Loucy (cell line): ENCODE measurements around the gene NPIPB2.
"Not testable (repeated sequence)": the region's sequence is repeated elsewhere in the genome, so short reads cannot be mapped to it uniquely, and the experiment has no call there.

Source experiments
- H2AFZ ChIP-seq: fragments of 200-600 bp; sonication (generic); 2 replicates; pipeline ENCODE4 v1.6.0; 2016; ENCODE audit warnings: antibody characterized with exemption, mild to moderate bottlenecking, low read length, moderate library complexity
- H3F3A ChIP-seq: fragments of 200-600 bp; 2 replicates; pipeline ENCODE4 v1.6.0; 2016; ENCODE audit warnings: antibody characterized with exemption, low read depth, mild to moderate bottlenecking
- H3K27me3 ChIP-seq: fragments of 200-600 bp; sonication (generic); 2 replicates; pipeline ENCODE4 v1.6.1; 2014; ENCODE audit warnings: low read length, mild to moderate bottlenecking; ENCODE audit not compliant: insufficient read depth, poor library complexity, severe bottlenecking
- H3K36me3 ChIP-seq: fragments of 200-600 bp; sonication (generic); 2 replicates; pipeline ENCODE4 v1.6.1; 2016; ENCODE audit warnings: low read length; ENCODE audit not compliant: insufficient read depth
- H3K4me1 ChIP-seq: fragments of 200-600 bp; sonication (generic); 2 replicates; pipeline ENCODE4 v1.5.1; 2014; ENCODE audit warnings: low read length, mild to moderate bottlenecking; ENCODE audit not compliant: insufficient read depth, poor library complexity, severe bottlenecking
- H3K4me2 ChIP-seq: fragments of 200-600 bp; sonication (generic); 2 replicates; pipeline ENCODE4 v1.6.0; 2014; ENCODE audit warnings: antibody characterized with exemption, low read length, low read depth, mild to moderate bottlenecking; ENCODE audit not compliant: poor library complexity, severe bottlenecking
- H3K4me3 ChIP-seq: fragments of 200-600 bp; sonication (generic); 2 replicates; pipeline ENCODE4 v1.5.1; 2014; ENCODE audit warnings: low read length, mild to moderate bottlenecking, mixed read lengths; ENCODE audit not compliant: poor library complexity, severe bottlenecking
- H3K79me2 ChIP-seq: fragments of 200-600 bp; sonication (generic); 2 replicates; pipeline ENCODE4 v1.6.1; 2014; ENCODE audit warnings: low read length; ENCODE audit not compliant: insufficient read depth
- H3K9ac ChIP-seq: fragments of 200-600 bp; sonication (generic); 2 replicates; pipeline ENCODE4 v1.6.0; 2014; ENCODE audit warnings: mild to moderate bottlenecking, low read depth, low read length, moderate library complexity; ENCODE audit not compliant: poor library complexity, severe bottlenecking
- H3K9me2 ChIP-seq: fragments of 200-600 bp; sonication (generic); replicated peaks from 2 replicates; pipeline ENCODE4 v1.6.1; 2016; ENCODE audit warnings: low read depth, low read length, mixed read lengths
- H3K9me3 ChIP-seq: fragments of 200-600 bp; sonication (generic); 2 replicates; pipeline ENCODE4 v1.6.1; 2014; ENCODE audit warnings: mild to moderate bottlenecking, antibody characterized with exemption, low read length, low read depth; ENCODE audit not compliant: insufficient read depth
- H4K20me1 ChIP-seq: fragments of 200-600 bp; sonication (generic); 2 replicates; pipeline ENCODE4 v1.6.0; 2014; ENCODE audit warnings: antibody characterized with exemption, low read length, mild to moderate bottlenecking; ENCODE audit not compliant: insufficient read depth, poor library complexity, severe bottlenecking
- CTCF ChIP-seq: fragments of 200-600 bp; sonication (generic); conservative IDR thresholded peaks from 2 replicates; pipeline ENCODE4 v1.5.1; 2014; ENCODE audit warnings: mild to moderate bottlenecking, antibody characterized with exemption, low read length
- EZH2phosphoT487 ChIP-seq: fragments of 200-600 bp; IDR thresholded peaks from 2 replicates; pipeline ENCODE4 v1.6.1; 2018; ENCODE audit warnings: antibody characterized with exemption, mild to moderate bottlenecking, moderate library complexity, borderline replicate concordance

NPIPB2 gene

GRCh38 chr16:11957591-11958395 lies 15.9 kb upstream of the NPIPB2 start:
- H3K79me2 ChIP-seq: no peaks in the 10 kb centered on the region
- no peak overlapping the region for H3K4me3 ChIP-seq
- H4K20me1 ChIP-seq: no peaks in the 10 kb centered on the region
- H3K36me3 ChIP-seq: no peaks in the 10 kb centered on the region
- no peaks in the 10 kb centered on the region for H3K27me3 ChIP-seq
- H3K9me2 ChIP-seq: no peaks in the 10 kb centered on the region
- H3K9me3 ChIP-seq: no peaks in the 10 kb centered on the region
- no peaks in the 10 kb centered on the region for H3K4me1 ChIP-seq
- H3F3A ChIP-seq: no peaks in the 10 kb centered on the region
- H3K4me2 ChIP-seq: no peak overlapping the region
- H3K9ac ChIP-seq: no peak overlapping the region
- no peak overlapping the region for H2AFZ ChIP-seq
- TF ChIP-seq EZH2phosphoT487 (no peak), CTCF (no peak)

- Histone ChIP-seq H3K27me3 (no peaks in the 10 kb centered on the region), H4K20me1 (no peaks in the 10 kb centered on the region), H3K4me2 (no peak overlapping the region), H3K9me2 (no peaks in the 10 kb centered on the region), H3K4me1 (no peaks in the 10 kb centered on the region), H3K4me3 (no peak overlapping the region), H2AFZ (no peak overlapping the region), H3F3A (no peaks in the 10 kb centered on the region), H3K79me2 (no peaks in the 10 kb centered on the region), H3K9me3 (no peaks in the 10 kb centered on the region), H3K36me3 (no peaks in the 10 kb centered on the region), H3K9ac (no peak overlapping the region)
- TF ChIP-seq CTCF (no peak), EZH2phosphoT487 (no peak)
Observed at GRCh38 chr16:11956558-11956957, 14.7 kb upstream of the NPIPB2 start.

GRCh38 chr16:11955713-11956123 lies 13.9 kb upstream of the NPIPB2 start:
- H3K9me2 ChIP-seq: no peaks in the 10 kb centered on the region
- no peak overlapping the region for H3K4me2 ChIP-seq
- no peak overlapping the region for H3K9ac ChIP-seq
- H3K9me3 ChIP-seq: no peaks in the 10 kb centered on the region
- H3K36me3 ChIP-seq: no peaks in the 10 kb centered on the region
- H4K20me1 ChIP-seq: no peaks in the 10 kb centered on the region
- H3K79me2 ChIP-seq: no peaks in the 10 kb centered on the region
- no peaks in the 10 kb centered on the region for H3F3A ChIP-seq
- H3K27me3 ChIP-seq: no peaks in the 10 kb centered on the region
- TF ChIP-seq CTCF (no peak), EZH2phosphoT487 (no peak)
- no peaks in the 10 kb centered on the region for H3K4me1 ChIP-seq
- H3K4me3 ChIP-seq: no peak overlapping the region
- no peak overlapping the region for H2AFZ ChIP-seq

- not testable (repeated sequence) for H3K36me3 ChIP-seq
Observed at GRCh38 chr16:11953576-11953975, 11.7 kb upstream of the NPIPB2 start.

More at GRCh38 chr16:11953576-11953975, 11.7 kb upstream of the NPIPB2 start:
- H2AFZ ChIP-seq, H3K4me3 ChIP-seq, H3F3A ChIP-seq, H3K9me2 ChIP-seq, H3K79me2 ChIP-seq, H4K20me1 ChIP-seq, H3K4me1 ChIP-seq, H3K27me3 ChIP-seq, H3K9me3 ChIP-seq, H3K4me2 ChIP-seq, H3K9ac ChIP-seq: not testable (repeated sequence)
